HG03196 (cell line): ENCODE results near the gene GNG12.
"Not testable (repeated sequence)": the region's sequence is repeated elsewhere in the genome, so short reads cannot be mapped to it uniquely, and the experiment has no call there.

Experiments
- ATAC-seq: cut with Tn5 transposase; IDR thresholded peaks from one replicate; pipeline ENCODE4 v1.9.1; 2021; ENCODE audit not compliant: unreplicated experiment

The GNG12 gene

GRCh38 chr1:67665307-67665706 lies 168.0 kb downstream of the GNG12 start:
- not testable (repeated sequence) for ATAC-seq

GRCh38 chr1:67664048-67664447 lies 169.2 kb downstream of the GNG12 start:
- ATAC-seq: no peak

DNA sequence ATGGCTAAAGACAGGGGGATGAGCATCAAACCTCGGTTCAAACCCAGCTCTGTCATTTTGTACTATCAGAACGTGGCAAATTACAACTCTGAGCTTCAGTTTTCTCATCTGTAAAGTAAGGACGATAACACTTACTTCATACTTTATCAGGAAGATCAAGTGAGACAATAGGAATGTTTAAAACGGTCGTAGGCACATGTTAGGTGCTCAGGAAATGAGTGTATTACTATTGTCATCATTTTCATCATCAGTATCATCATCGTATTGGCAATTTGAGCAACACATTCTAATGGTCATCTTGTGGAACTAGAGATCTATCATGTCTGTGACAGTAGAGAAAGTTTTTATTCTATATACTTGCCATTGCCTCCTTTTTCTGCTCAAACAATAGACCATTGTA lies 170.4 kb downstream of the GNG12 start:
- no peak for ATAC-seq

- ATAC-seq: no peak
These were observed 174.0 kb downstream of the GNG12 start for GRCh38 chr1:67659229-67659628.

DNA sequence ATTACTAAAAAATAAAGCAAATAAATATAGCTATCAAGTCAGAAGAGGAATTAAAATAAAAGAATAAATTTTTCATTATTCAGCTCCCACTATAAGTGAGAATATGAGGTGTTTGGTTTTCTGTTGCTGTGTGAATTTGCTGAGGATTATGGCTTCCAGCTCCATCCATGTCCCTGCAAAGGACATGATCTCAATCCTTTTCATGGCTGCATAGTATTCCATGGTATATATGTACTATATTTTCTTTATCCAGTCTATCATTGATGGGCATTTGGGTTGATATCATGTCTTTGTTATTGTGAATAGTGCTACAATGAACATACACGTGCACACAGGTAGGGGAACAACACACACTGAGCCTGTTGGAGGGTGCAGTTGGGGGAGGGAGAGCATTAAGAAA lies 176.1 kb downstream of the GNG12 start:
- ATAC-seq: not testable (repeated sequence)

GRCh38 chr1:67655581-67655980 lies 177.7 kb downstream of the GNG12 start:
- no peak for ATAC-seq

DNA sequence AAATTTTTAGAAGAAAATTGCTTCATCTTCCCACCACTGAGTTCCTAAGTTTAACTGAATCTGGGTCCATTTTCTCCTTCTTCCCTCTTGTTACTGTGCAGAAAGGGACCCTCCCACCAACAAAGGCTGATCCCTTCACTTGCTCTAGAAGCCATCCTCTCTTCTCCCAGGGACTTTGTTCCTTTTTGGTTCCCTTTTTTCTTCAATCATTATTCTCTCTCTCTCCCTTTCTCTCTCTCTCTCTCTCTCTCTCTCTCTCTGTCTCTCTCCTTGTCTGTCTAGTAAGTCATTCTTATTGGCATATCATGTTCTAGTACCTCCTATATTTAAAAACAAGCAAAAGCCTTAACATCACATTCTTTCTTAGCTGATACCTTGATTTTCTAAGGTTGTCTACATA lies 180.0 kb downstream of the GNG12 start:
- ATAC-seq: no peak

GRCh38 chr1:67652800-67653199 lies 180.5 kb downstream of the GNG12 start:
- ATAC-seq: no peak
